Measurements from ENCODE around the gene TMEM196.

DNA sequence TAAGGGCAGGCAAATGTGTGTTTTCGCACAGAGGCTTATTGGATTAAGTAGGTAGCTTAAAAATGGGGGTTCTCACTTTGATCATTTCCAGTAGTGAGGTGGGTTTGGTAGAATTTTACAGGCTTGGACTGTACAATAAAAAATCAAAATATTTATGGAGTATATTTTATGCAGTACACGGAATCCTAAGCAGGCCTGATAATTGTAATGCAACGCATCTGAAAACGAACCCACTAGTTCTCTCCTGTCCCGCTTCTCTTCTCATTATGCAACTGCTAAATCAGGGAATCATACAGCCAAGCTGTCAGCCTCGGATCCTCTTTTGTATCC, 64.2 kb downstream of the TMEM196 start:
- TF ChIP-seq, protein P1, sequence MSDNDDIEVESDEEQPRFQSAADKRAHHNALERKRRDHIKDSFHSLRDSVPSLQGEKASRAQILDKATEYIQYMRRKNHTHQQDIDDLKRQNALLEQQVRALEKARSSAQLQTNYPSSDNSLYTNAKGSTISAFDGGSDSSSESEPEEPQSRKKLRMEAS (IDR thresholded peaks at IDR 0.05): no peak
- TF ChIP-seq, protein P2, sequence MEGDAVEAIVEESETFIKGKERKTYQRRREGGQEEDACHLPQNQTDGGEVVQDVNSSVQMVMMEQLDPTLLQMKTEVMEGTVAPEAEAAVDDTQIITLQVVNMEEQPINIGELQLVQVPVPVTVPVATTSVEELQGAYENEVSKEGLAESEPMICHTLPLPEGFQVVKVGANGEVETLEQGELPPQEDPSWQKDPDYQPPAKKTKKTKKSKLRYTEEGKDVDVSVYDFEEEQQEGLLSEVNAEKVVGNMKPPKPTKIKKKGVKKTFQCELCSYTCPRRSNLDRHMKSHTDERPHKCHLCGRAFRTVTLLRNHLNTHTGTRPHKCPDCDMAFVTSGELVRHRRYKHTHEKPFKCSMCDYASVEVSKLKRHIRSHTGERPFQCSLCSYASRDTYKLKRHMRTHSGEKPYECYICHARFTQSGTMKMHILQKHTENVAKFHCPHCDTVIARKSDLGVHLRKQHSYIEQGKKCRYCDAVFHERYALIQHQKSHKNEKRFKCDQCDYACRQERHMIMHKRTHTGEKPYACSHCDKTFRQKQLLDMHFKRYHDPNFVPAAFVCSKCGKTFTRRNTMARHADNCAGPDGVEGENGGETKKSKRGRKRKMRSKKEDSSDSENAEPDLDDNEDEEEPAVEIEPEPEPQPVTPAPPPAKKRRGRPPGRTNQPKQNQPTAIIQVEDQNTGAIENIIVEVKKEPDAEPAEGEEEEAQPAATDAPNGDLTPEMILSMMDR (IDR thresholded peaks at IDR 0.05 in 2 of 3, conservative IDR thresholded peaks at IDR 0.05 in 1 of 3; ENCODE audit: borderline replicate concordance in 1 of 3, insufficient read depth in 1 of 3, low read depth in 2 of 3, low read length in 2 of 3): no peak
- TF ChIP-seq EGR1 (IDR thresholded peaks at IDR 0.05; ENCODE audit: low read depth) (no peak), EZH2 (IDR thresholded peaks at IDR 0.05) (no peak), EZH2phosphoT487 (IDR thresholded peaks at IDR 0.05; ENCODE audit: borderline replicate concordance) (no peak)
- TF ChIP-seq, protein P3, sequence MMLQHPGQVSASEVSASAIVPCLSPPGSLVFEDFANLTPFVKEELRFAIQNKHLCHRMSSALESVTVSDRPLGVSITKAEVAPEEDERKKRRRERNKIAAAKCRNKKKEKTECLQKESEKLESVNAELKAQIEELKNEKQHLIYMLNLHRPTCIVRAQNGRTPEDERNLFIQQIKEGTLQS (IDR thresholded peaks at IDR 0.05): no peak

All from HCT116 (cell line).